GM21423 (cell line): ENCODE results near the gene IGF2BP2.
"Not testable (repeated sequence)": the region's sequence is repeated elsewhere in the genome, so short reads cannot be mapped to it uniquely, and the experiment has no call there.

Experiments
- ATAC-seq: cut with Tn5 transposase; IDR thresholded peaks from one replicate; pipeline ENCODE4 v1.9.1; 2021; ENCODE audit warnings: mild to moderate bottlenecking, moderate library complexity; ENCODE audit not compliant: unreplicated experiment

The IGF2BP2 gene

GRCh38 chr3:185813205-185813604 lies 11.6 kb downstream of the IGF2BP2 start:
- no peak for ATAC-seq

DNA sequence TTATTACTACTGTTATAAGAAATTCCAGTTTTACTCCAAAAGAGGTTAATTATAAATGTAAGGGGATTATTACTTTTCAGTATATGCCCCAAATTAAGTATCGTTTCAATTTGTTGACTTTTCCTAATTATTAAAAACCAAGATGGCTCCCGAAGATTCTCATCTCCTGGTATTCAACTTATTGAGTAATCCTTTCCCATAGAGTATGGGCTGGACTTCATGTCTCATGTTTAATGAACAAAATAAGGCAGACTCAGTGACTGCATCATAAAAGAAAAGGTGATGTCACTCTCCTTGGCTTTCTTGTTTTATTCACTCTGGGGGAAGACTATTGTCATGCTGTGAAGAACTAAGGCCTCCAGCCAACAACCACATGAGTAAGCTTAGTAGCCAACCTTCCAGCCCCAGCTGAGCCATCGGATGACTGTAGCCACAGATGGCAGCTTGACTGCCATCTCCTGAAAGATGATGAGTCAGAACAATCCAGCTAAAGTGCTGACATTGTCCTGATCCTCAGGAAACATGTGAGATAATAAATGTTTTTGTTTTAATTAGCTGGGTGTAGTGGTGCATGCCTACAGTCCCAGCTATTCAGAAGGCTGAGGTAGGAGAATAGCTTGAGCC lies 17.3 kb downstream of the IGF2BP2 start:
- ATAC-seq = no peak

GRCh38 chr3:185798831-185799110 lies 26.1 kb downstream of the IGF2BP2 start:
- ATAC-seq = not testable (repeated sequence)

DNA sequence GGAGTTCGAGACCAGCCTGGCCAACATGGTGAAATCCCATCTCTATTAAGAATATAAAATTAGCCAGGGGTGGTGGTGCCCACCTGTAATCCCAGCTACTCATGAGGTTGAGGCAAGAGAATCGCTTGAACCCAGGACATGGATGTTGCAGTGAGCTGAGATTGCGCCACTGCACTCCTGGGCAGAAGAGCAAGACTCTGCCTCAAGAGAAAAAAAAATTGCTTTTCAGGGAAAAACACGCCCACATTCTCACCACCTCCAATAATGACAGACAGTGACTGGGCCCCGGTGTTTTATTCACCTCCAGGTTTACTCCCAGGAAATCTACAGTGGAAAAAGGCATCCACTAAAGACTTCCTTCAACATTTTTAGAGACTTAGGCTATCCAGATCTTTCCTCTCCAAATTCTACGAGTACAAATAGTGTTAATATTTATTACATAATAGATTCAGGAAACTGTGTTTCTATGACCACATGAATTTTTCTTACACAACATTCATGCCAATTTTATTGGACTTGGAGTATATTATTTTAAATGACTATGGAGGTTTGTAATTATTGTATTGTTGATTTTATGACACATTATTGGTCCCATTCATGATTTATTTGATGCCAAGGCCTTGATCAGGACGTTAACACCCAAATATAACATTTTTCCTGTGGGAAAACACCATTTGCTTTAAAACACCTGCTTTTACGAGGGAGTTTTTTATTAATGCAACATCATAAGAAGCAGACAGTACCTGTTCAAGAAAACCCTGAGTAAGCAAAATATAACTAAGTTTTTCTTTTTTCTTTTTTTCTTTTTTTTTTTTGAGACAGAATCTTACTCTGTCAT lies 26.6 kb downstream of the IGF2BP2 start:
- no peak for ATAC-seq

GRCh38 chr3:185797108-185797881 lies 27.5 kb downstream of the IGF2BP2 start:
- ATAC-seq = no peak

DNA sequence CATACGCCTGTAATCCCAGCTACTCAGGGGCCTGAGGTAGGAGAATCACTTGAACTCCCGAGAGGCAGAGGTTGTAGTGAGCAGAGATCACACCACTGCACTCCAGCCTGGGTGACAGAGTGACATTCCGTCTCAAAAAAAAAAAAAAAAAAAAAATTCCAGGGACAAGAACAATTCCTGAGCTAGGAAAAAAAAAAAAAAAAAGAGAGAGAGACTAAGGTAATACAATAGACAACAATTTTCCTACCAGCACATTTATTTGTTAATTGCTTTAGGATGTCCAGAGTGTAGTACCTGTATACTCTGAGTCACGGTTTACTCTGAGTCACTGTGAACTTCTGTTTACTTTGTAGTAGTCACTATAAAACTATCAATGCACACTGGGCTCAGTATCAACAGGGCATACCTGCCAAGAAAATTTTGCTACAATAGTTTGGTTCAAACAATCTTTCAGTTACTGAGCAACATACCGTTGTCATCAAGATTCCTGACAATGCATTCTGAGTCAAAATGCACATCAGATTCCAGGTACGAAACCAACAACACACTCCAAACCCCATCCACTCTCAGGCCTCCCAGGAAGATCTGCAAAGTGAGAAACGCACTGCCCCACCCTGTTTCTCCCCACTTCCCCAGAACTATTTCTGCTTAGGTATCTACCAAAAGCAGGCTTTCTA lies 28.3 kb downstream of the IGF2BP2 start:
- no peak for ATAC-seq

GRCh38 chr3:185793381-185793780 lies 31.5 kb downstream of the IGF2BP2 start:
- ATAC-seq = no peak

- ATAC-seq = no peak
Measured at GRCh38 chr3:185792955-185793354, 31.9 kb downstream of the IGF2BP2 start.

DNA sequence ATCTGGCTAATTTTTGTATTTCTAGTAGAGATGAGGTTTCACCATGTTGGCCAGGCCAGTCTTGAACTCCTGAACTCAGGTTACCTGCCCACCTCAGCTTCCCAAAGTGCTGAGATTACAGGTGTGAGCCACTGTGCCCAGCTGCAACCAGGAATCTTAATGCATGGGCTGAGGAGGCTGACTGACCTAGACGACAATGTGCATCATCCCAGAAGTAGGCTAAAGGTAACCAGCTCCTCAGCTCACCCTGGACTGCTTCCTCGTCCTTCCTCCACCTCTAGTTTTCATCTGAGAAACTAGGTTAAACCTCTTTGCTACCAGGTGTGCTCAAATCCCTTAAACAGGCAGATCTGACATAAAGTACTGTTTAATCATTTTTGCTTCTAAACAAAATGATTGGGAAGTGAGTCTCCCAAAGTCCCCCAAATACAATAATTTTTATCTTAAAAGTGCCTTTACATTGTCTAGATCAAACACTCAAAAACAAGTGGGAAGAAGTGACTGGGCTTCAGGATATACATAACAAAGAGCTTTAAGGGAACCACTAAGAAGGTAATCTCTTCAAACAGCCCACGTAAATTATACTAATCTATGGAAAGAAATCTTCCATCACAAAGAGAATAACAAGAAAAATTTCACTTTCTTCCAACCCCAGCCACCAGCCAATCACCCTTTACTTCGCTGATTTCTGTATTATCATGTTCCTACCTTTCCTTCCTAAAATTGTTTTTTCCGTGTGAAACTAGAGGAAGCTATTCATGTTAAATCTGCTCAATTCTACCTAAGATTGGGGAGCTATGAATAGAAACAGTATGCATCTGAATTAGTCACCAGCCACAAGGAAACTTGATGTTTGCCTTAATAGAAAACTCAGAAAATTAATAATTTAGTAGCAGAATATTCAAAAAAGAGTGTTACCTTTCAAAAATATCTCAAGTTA lies 34.7 kb downstream of the IGF2BP2 start:
- ATAC-seq = no peak

GRCh38 chr3:185789134-185789533 lies 35.7 kb downstream of the IGF2BP2 start:
- ATAC-seq = no peak

GRCh38 chr3:185788292-185788691 lies 36.5 kb downstream of the IGF2BP2 start:
- no peak for ATAC-seq

DNA sequence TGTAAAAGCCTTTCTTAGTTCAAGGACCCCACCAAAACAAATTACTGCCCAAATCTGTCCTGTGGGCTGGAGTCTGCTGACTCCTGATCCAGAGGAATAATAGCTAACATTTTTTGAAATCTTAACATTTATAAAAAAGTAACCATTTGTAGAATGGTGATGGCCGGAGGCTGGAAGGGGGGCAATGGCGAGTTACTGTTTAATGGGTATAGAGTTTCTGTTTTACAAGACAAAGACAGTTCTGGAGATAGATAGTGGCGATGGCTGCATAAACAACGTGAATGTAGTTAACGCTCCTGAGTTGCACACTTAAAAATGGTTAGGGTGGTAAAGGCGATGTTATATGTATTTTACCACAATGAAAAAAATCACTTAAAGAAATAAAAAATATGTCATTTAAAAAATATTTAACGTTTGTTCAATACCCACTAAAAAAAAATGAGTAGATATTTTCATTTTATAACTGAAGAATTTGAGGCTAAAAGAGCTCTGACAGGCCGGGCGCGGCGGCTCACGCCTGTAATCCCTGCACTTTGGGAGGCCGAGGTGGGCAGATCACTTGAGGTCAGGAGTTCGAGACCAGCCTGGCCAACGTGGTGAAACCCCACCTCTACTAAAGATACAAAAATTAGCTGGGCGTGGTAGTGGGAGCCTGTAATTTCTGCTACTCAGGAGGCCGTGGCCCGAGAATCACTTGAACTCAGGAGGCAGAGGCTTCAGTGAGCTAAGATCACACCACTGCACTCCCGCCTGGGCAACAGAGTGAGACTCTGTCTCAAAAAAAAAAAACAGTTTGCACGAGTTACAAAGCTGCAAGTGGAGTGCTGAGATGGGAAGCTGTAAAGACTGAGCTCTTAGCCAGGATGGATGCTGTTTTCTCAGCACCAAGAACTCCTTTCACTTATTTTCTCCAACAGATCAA lies 37.6 kb downstream of the IGF2BP2 start:
- no peak for ATAC-seq

- ATAC-seq = not testable (repeated sequence)
Measured at GRCh38 chr3:185786258-185786657, 38.6 kb downstream of the IGF2BP2 start.

GRCh38 chr3:185784317-185784716 lies 40.5 kb downstream of the IGF2BP2 start:
- no peak for ATAC-seq

- no peak for ATAC-seq
Measured at GRCh38 chr3:185781759-185782158, 43.1 kb downstream of the IGF2BP2 start.

DNA sequence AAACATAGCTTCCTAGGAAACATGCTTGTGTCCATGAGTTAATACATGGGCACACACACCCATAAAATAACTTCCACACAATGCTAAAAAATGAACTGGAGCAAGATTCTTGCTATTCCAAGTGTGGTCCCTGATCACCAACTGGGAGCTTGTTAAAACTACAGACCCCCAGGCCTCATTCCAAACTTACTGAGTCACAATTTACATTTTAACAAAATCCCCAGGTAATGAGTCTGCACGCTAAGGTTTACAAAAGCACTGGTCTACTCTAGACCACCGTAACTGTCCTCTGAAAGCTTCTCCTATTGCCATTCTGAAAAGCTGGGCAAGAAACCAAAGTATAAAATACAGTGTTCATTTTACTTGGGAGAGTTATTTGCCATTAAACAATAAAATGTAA lies 45.4 kb downstream of the IGF2BP2 start:
- no peak for ATAC-seq

DNA sequence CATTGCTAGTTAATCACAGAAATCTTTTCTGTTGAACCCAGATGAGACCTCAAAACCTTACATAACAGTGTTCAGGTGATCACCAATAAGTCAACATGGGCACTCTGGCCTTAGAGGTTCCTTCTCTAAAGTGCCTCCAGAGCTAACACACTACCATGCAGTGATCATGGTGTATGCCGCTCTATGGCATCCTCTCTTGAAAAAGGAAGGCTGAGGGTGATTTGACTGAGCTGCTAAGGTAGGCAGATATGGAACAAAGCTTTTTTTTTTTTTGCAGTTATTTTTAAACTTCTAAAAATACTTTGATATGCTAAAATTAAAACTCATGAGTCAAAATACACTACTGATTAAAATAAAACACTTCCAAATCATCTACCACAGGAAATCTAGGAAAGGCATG lies 46.0 kb downstream of the IGF2BP2 start:
- no peak for ATAC-seq

- no peak for ATAC-seq
Measured at GRCh38 chr3:185778094-185778493, 46.7 kb downstream of the IGF2BP2 start.

DNA sequence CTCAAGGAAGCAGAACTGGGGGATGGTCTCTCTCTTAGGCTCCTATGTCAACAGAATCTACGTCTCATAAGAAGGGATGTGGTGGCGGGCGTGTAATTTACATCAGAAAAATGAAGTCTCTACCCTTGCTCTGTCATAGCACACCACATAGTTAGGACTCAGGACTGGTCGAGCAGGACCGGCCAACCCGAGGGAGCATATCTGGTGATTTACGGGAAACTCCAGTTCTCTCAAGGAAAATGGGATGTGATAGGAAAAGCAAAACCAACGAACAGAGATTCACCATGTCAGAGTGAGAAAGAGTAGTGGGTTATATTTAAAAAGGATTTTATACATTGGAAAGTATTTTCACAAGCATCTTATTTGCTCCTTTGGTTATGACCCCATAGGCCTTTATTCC lies 54.7 kb downstream of the IGF2BP2 start:
- ATAC-seq = no peak
